ENCODE data around the gene KIRREL2.

KIRREL2 gene

DNA sequence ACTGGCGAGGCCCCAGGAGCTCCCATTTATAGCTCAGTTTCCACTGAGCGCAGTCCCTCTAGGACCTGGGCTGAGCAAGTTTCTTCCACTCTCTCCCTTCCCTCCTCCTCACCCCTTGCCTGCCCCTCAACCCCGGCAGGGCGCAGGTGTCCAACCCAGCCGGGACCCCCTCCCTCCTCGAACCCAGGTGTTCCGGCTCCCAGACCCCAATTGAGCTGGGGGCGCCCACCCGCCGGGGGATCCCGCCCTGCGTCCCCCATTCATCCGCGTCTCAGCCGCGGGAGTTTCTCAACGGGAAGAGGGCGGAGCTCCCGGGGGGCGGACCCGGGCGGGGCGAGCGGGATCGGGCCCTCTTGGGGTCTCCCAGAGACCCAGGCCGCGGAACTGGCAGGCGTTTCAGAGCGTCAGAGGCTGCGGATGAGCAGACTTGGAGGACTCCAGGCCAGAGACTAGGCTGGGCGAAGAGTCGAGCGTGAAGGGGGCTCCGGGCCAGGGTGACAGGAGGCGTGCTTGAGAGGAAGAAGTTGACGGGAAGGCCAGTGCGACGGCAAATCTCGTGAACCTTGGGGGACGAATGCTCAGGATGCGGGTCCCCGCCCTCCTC is at the start of gene KIRREL2:
Gene KIRREL2, plus strand, starts transcription at position 366 of the 604 bp plus-strand sequence. Its CDS starts 209 bp downstream, at position 575.
- Histone ChIP-seq H3K36me3 (ENCODE audit: insufficient read depth, low read length) (no peaks in the 10 kb centered on the region), H3K27ac (ENCODE audit: low read depth, low read length) (no peak within 1 kb of the TSS), H3K4me1 (ENCODE audit: insufficient read depth, low read length) (peaks cover 4% of the 10 kb centered on the region), H3K9ac (ENCODE audit: low read length) (no peak within 1 kb of the TSS), H3K4me3 (ENCODE audit: low read depth in 1 of 2, low read length in 2 of 2) (peak within 1 kb of the TSS in 1 of 2 donors; percentile 25), H3K9me3 (ENCODE audit: low read length) (no peaks in the 10 kb centered on the region), H3K27me3 (ENCODE audit: control insufficient read depth in 1 of 2, insufficient read depth in 2 of 2, low read length in 2 of 2) (peaks cover 20 to 80% of the 10 kb centered on the region in 2 donors)

- Histone ChIP-seq H3K9me3 (ENCODE audit: low read length) (no peaks in the 10 kb centered on the region), H3K9ac (ENCODE audit: low read length) (no peak overlapping the region), H3K27me3 (ENCODE audit: control insufficient read depth in 1 of 2, insufficient read depth in 2 of 2, low read length in 2 of 2) (no peaks in the 10 kb centered on the region), H3K36me3 (ENCODE audit: insufficient read depth, low read length) (no peaks in the 10 kb centered on the region), H3K4me1 (ENCODE audit: insufficient read depth, low read length) (no peaks in the 10 kb centered on the region), H3K27ac (ENCODE audit: low read depth, low read length) (no peak overlapping the region), H3K4me3 (ENCODE audit: low read depth in 1 of 2, low read length in 2 of 2) (no peak overlapping the region)
Observed at GRCh38 chr19:35807633-35808032, 49.1 kb upstream of the KIRREL2 start.

DNA sequence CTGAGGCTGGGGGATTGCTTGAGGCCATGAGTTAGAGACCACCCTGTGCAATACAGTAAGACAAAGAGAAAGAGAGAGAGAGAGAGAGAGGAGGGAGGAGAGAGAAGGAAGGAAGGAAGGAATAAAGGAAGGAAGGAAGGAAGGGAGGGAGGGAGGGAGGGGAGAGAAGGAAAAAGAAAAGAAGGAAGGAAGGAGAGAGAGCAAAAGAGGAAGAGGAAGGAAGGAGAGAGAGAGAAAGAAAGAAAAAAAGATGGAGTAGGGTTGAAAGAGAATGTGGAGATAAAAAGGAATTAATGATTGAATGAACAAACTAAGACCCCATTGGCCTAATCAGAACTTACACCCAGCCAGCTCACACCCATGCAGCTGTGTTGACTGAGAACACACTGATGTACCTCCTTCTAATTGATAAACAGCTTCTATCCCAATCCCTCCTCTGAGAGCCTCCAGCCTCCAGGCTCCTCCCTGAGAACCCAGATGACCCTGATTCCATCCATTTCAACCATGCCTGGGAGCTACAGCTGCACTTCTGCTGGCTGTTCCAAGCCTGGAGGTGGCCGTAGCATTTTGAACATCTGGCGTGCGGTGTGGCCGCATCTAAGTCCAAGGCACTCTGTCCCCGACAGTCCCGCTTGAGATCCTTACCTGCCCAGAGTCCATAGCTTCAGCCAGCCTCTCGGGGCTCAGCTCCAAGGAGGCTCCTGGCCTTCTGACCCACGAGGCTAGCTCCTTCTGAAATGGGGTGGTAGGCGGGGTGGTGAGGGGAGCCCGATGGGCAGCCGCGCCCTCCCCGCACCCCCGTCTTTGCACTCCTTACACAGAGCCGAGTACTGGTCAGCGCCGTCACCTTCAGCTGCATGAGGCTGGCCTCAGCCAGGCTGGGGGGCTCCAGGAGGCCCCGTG is 45.1 kb upstream of the KIRREL2 start:
- H3K27me3 ChIP-seq (ENCODE audit: control insufficient read depth in 1 of 2, insufficient read depth in 2 of 2, low read length in 2 of 2), result no peaks in the 10 kb centered on the region
- H3K4me1 ChIP-seq (ENCODE audit: insufficient read depth, low read length), result no peaks in the 10 kb centered on the region
- no peak overlapping the region for H3K4me3 ChIP-seq (ENCODE audit: low read depth in 1 of 2, low read length in 2 of 2)
- no peaks in the 10 kb centered on the region for H3K36me3 ChIP-seq (ENCODE audit: insufficient read depth, low read length)
- no peak overlapping the region for H3K27ac ChIP-seq (ENCODE audit: low read depth, low read length)
- no peaks in the 10 kb centered on the region for H3K9me3 ChIP-seq (ENCODE audit: low read length)
- H3K9ac ChIP-seq (ENCODE audit: low read length), result no peak overlapping the region

DNA sequence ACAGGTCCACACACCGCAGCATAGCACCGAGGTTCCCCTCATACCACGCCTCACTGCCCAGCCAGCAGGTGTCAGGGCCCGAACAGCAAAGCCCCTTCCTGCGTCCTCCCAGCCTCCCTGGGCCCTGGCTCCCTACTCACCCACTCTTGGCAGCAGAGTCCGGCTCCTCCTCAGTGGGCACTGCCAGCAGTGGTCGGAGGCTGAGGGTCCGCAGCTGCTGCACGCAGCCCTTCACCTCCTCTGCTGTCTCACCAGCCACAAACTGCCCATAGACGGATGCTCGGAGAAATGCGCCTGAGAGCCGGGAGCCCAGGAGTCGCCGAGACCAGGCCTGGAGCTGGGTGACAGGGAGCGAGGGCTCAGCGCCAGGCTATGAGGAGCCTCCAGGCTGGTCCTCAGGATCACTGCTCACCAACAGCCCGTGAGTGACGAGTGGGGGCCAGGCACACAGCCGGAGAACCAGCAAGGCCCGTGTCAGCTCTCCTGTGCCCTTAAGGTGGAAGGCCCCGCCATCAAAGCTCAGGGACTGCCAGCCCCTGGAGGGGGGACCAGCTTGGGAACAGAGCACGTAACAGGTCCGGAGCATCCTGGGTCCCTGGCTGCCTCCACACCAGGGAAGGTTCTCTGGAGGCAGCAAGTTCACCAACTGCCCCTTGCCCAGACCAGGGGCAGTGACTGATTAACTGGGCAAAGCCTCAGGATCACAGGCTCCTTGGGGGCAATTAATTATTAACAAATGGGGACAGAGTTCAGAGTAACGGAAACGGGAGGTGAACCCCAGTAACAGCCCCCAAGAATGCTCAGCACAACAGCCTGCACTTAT is 44.3 kb upstream of the KIRREL2 start, which contains the start of gene PRODH2:
Gene PRODH2, minus strand, starts transcription at position 626 of the 823 bp plus-strand sequence. Its CDS starts 40 bp downstream, at position 586.
- H3K4me1 ChIP-seq (ENCODE audit: insufficient read depth, low read length), result no peaks in the 10 kb centered on the region
- H3K27me3 ChIP-seq (ENCODE audit: control insufficient read depth in 1 of 2, insufficient read depth in 2 of 2, low read length in 2 of 2), result no peaks in the 10 kb centered on the region
- H3K27ac ChIP-seq (ENCODE audit: low read depth, low read length), result no peak within 1 kb of the TSS
- H3K9ac ChIP-seq (ENCODE audit: low read length), result no peak within 1 kb of the TSS
- no peaks in the 10 kb centered on the region for H3K36me3 ChIP-seq (ENCODE audit: insufficient read depth, low read length)
- no peak within 1 kb of the TSS for H3K4me3 ChIP-seq (ENCODE audit: low read depth in 1 of 2, low read length in 2 of 2)
- no peaks in the 10 kb centered on the region for H3K9me3 ChIP-seq (ENCODE audit: low read length)

DNA sequence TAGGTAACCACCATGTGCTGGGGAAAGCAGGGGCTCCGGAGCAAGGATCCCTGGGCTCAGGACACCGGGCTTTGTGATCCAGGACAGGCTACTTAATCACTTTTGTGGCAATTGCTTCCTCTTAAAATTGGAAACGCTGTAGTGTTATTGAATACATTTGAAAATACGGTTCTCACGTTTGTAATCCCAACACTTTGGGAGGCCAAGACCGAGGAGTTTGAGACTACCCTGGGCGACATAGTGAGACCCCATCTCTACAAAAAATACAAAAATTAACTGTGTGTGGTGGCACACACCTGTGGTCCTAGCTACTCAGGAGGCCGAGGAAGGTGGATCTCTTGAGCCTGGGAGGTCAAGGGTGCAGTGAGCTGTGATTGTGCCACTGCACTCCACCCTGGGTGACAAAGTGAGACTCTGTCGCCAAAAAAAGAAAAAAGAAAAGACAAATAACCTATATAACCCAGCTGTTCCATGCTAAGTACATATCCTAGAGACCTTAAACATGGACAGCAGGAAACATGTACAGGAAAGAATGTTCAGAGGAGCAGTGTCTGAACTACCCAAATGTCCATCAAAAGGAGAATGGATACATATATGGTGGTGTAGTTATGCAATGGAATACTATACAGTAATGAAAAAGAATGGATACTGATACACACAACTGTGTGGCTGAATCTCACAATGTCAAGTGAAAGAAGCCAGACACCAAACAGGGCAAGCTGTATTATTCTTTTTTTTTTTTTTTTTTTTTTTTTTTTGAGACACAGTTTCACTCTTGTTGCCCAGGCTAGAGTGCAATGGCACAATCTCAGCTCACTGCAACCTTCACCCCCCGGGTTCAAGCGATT is 43.4 kb upstream of the KIRREL2 start:
- no peaks in the 10 kb centered on the region for H3K4me1 ChIP-seq (ENCODE audit: insufficient read depth, low read length)
- no peaks in the 10 kb centered on the region for H3K9me3 ChIP-seq (ENCODE audit: low read length)
- no peaks in the 10 kb centered on the region for H3K36me3 ChIP-seq (ENCODE audit: insufficient read depth, low read length)
- H3K4me3 ChIP-seq (ENCODE audit: low read depth in 1 of 2, low read length in 2 of 2), result no peak overlapping the region
- no peak overlapping the region for H3K9ac ChIP-seq (ENCODE audit: low read length)
- no peak overlapping the region for H3K27ac ChIP-seq (ENCODE audit: low read depth, low read length)
- no peaks in the 10 kb centered on the region for H3K27me3 ChIP-seq (ENCODE audit: control insufficient read depth in 1 of 2, insufficient read depth in 2 of 2, low read length in 2 of 2)

DNA sequence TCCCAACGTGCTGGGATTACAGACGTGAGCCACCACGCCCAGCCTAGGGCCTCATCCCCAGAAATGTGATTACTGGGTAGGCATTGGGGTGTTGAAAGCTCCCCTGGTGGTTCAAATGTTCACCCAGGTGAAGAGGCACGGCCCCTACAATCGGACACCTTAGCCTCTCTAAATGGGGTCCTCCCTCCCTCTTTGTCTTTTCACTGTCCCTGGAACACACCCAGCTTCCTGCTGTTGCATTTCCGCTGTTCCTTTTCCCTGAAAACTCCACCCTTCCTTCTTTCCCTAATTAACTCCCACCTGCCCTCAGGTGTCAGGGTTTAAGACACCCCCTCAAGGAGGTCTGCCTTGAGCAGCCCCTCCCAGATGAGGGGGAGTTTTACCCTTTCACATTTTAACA is 40.4 kb upstream of the KIRREL2 start:
- H3K27me3 ChIP-seq (ENCODE audit: control insufficient read depth in 1 of 2, insufficient read depth in 2 of 2, low read length in 2 of 2), result peaks cover 0 to 6% of the 10 kb centered on the region in 2 donors
- no peak overlapping the region for H3K4me3 ChIP-seq (ENCODE audit: low read depth in 1 of 2, low read length in 2 of 2)
- H3K36me3 ChIP-seq (ENCODE audit: insufficient read depth, low read length), result no peaks in the 10 kb centered on the region
- no peak overlapping the region for H3K27ac ChIP-seq (ENCODE audit: low read depth, low read length)
- no peaks in the 10 kb centered on the region for H3K4me1 ChIP-seq (ENCODE audit: insufficient read depth, low read length)
- no peak overlapping the region for H3K9ac ChIP-seq (ENCODE audit: low read length)
- H3K9me3 ChIP-seq (ENCODE audit: low read length), result no peaks in the 10 kb centered on the region

GRCh38 chr19:35816846-35817245 is 39.9 kb upstream of the KIRREL2 start:
- Histone ChIP-seq H3K27me3 (ENCODE audit: control insufficient read depth in 1 of 2, insufficient read depth in 2 of 2, low read length in 2 of 2) (peaks cover 0 to 6% of the 10 kb centered on the region in 2 donors), H3K9me3 (ENCODE audit: low read length) (no peaks in the 10 kb centered on the region), H3K9ac (ENCODE audit: low read length) (no peak overlapping the region), H3K4me3 (ENCODE audit: low read depth in 1 of 2, low read length in 2 of 2) (no peak overlapping the region), H3K4me1 (ENCODE audit: insufficient read depth, low read length) (no peaks in the 10 kb centered on the region), H3K36me3 (ENCODE audit: insufficient read depth, low read length) (no peaks in the 10 kb centered on the region), H3K27ac (ENCODE audit: low read depth, low read length) (no peak overlapping the region)

- H3K36me3 ChIP-seq (ENCODE audit: insufficient read depth, low read length), result no peaks in the 10 kb centered on the region
- H3K27ac ChIP-seq (ENCODE audit: low read depth, low read length), result no peak overlapping the region
- no peaks in the 10 kb centered on the region for H3K9me3 ChIP-seq (ENCODE audit: low read length)
- H3K4me3 ChIP-seq (ENCODE audit: low read depth in 1 of 2, low read length in 2 of 2), result no peak overlapping the region
- no peaks in the 10 kb centered on the region for H3K4me1 ChIP-seq (ENCODE audit: insufficient read depth, low read length)
- peaks cover 0 to 6% of the 10 kb centered on the region in 2 donors for H3K27me3 ChIP-seq (ENCODE audit: control insufficient read depth in 1 of 2, insufficient read depth in 2 of 2, low read length in 2 of 2)
- no peak overlapping the region for H3K9ac ChIP-seq (ENCODE audit: low read length)
Observed at GRCh38 chr19:35818445-35818844, 38.3 kb upstream of the KIRREL2 start.

GRCh38 chr19:35822579-35822978 is 34.1 kb upstream of the KIRREL2 start:
- Histone ChIP-seq H3K9me3 (ENCODE audit: low read length) (no peaks in the 10 kb centered on the region), H3K4me1 (ENCODE audit: insufficient read depth, low read length) (no peaks in the 10 kb centered on the region), H3K36me3 (ENCODE audit: insufficient read depth, low read length) (no peaks in the 10 kb centered on the region), H3K9ac (ENCODE audit: low read length) (no peak overlapping the region), H3K27me3 (ENCODE audit: control insufficient read depth in 1 of 2, insufficient read depth in 2 of 2, low read length in 2 of 2) (peaks cover 0 to 6% of the 10 kb centered on the region in 2 donors), H3K4me3 (ENCODE audit: low read depth in 1 of 2, low read length in 2 of 2) (no peak overlapping the region), H3K27ac (ENCODE audit: low read depth, low read length) (no peak overlapping the region)

- Histone ChIP-seq H3K9ac (ENCODE audit: low read length) (no peak overlapping the region), H3K9me3 (ENCODE audit: low read length) (no peaks in the 10 kb centered on the region), H3K4me1 (ENCODE audit: insufficient read depth, low read length) (no peaks in the 10 kb centered on the region), H3K36me3 (ENCODE audit: insufficient read depth, low read length) (no peaks in the 10 kb centered on the region), H3K27ac (ENCODE audit: low read depth, low read length) (no peak overlapping the region), H3K4me3 (ENCODE audit: low read depth in 1 of 2, low read length in 2 of 2) (no peak overlapping the region), H3K27me3 (ENCODE audit: control insufficient read depth in 1 of 2, insufficient read depth in 2 of 2, low read length in 2 of 2) (peaks cover 0 to under 1% of the 10 kb centered on the region in 2 donors)
Observed at GRCh38 chr19:35824150-35824549, 32.6 kb upstream of the KIRREL2 start.
